ENCODE measurements around the gene MXRA8.

DNA sequence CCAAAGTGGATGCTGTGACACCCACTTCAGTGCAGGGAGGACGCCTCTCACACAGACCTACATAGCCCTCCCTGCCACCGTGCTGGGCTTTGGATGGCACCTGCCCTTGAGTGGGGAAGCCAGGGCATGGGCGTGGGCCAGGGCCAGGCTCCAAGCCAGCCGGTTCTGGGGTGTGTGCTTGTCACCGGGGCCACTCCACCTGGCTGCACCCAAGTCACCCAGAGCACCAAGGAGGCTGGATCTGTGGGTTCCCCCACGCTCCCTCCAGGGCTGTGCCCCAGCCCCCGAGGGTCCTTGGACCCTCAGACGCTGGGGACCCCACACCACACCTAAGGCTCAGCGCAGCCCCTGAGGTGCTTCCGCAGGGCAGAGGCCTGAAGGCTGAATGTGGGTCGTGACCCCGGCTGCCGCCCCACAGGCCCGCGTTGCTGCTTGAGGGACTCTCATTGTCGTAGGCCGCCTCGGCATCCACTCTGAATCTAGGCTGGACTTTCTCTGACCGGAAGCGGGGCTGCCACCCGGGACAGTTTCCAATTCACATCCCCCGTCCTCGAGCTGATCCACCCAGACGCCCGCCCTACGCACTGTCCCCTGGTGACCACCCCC, 1.5 kb downstream of the MXRA8 start:
- TF ChIP-seq TAF1 (IDR thresholded peaks at IDR 0.05; ENCODE audit: borderline replicate concordance, insufficient read depth, low read length) (no peak), POLR2AphosphoS5 (IDR thresholded peaks at IDR 0.05; ENCODE audit: low read depth, low read length) (no peak), SIN3A (IDR thresholded peaks at IDR 0.05; ENCODE audit: borderline replicate concordance, insufficient read depth, low read length) (no peak)
- TF ChIP-seq, protein P1, sequence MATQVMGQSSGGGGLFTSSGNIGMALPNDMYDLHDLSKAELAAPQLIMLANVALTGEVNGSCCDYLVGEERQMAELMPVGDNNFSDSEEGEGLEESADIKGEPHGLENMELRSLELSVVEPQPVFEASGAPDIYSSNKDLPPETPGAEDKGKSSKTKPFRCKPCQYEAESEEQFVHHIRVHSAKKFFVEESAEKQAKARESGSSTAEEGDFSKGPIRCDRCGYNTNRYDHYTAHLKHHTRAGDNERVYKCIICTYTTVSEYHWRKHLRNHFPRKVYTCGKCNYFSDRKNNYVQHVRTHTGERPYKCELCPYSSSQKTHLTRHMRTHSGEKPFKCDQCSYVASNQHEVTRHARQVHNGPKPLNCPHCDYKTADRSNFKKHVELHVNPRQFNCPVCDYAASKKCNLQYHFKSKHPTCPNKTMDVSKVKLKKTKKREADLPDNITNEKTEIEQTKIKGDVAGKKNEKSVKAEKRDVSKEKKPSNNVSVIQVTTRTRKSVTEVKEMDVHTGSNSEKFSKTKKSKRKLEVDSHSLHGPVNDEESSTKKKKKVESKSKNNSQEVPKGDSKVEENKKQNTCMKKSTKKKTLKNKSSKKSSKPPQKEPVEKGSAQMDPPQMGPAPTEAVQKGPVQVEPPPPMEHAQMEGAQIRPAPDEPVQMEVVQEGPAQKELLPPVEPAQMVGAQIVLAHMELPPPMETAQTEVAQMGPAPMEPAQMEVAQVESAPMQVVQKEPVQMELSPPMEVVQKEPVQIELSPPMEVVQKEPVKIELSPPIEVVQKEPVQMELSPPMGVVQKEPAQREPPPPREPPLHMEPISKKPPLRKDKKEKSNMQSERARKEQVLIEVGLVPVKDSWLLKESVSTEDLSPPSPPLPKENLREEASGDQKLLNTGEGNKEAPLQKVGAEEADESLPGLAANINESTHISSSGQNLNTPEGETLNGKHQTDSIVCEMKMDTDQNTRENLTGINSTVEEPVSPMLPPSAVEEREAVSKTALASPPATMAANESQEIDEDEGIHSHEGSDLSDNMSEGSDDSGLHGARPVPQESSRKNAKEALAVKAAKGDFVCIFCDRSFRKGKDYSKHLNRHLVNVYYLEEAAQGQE (IDR thresholded peaks at IDR 0.05; ENCODE audit: insufficient read depth in 1 of 2, low read depth in 2 of 2, low read length in 2 of 2), result no peak
